Panc1 (cell line): ENCODE results near the gene YTHDF1. TPM values are rescaled to one million over a fixed set of nuclear protein-coding genes. Genes with fewer than 3 reads are reported as not detected.

Source experiments
- ATAC-seq: fragments of 200-7000 bp; cut with Tn5 transposase; 2 replicates; pipeline ENCODE4 v1.9.1; 2020; ENCODE audit warnings: mild to moderate bottlenecking, moderate library complexity
- BruUV-seq: library from RNA; stranded (reverse); fragments of 400-500 nt; replicated peaks from 2 replicates; lab custom pipeline; 2021; lab: Mats Ljungman, UMichigan
- CTCF ChIA-PET: fragments of 300-600 bp; sonication (Branson Sonifier 250); formaldehyde crosslinking; loops from one replicate; lab custom pipeline; 2022; ENCODE audit warnings: antibody characterized with exemption; lab: Charles Lee
- POLR2A ChIA-PET: fragments of 300-600 bp; sonication (Branson Sonifier 250); formaldehyde crosslinking; loops from one replicate; lab custom pipeline; 2022; ENCODE audit warnings: antibody characterized with exemption; lab: Charles Lee
- DNase-seq: peaks from one replicate; pipeline ENCODE4 v3.0.0-alpha.2; 2010; ENCODE audit warnings: low read depth, low spot score
- H3K27ac ChIP-seq: 2 replicates; pipeline ENCODE4 v1.5.1; 2011; ENCODE audit warnings: mild to moderate bottlenecking, low read length, inconsistent platforms
- H3K27me3 ChIP-seq: fragments of 200-500 bp; sonication (Bioruptor generic); 2 replicates; pipeline ENCODE4 v1.6.0; 2014; ENCODE audit warnings: low read length, inconsistent platforms; ENCODE audit not compliant: control insufficient read depth, insufficient read depth
- H3K36me3 ChIP-seq: fragments of 200-500 bp; sonication (Bioruptor generic); 2 replicates; pipeline ENCODE4 v1.5.1; 2014; ENCODE audit warnings: inconsistent platforms, mild to moderate bottlenecking, low read length, moderate library complexity; ENCODE audit not compliant: control insufficient read depth, insufficient read depth
- H3K4me1 ChIP-seq: 2 replicates; pipeline ENCODE4 v1.5.1; 2011; ENCODE audit warnings: inconsistent platforms, mild to moderate bottlenecking, low read length, moderate library complexity; ENCODE audit not compliant: control insufficient read depth, insufficient read depth
- H3K4me3 ChIP-seq, 2 experiments: 2 replicates each; pipeline ENCODE4 v1.5.1; 2011 to 2012; ENCODE audit warnings: low read depth in 2 of 2, low read length in 2 of 2, mild to moderate bottlenecking in 2 of 2, inconsistent platforms in 1 of 2, moderate library complexity in 1 of 2
- H3K9me3 ChIP-seq: fragments of 200-500 bp; sonication (Bioruptor generic); 2 replicates; pipeline ENCODE4 v1.5.1; 2014; ENCODE audit warnings: low read depth, mild to moderate bottlenecking, inconsistent platforms, low read length, moderate library complexity; ENCODE audit not compliant: control insufficient read depth, insufficient read depth
- CTCF ChIP-seq: fragments of 450-650 bp; IDR thresholded peaks from 2 replicates; pipeline ENCODE4 v1.5.1; 2017; ENCODE audit warnings: mild to moderate bottlenecking
- POLR2AphosphoS5 ChIP-seq: IDR thresholded peaks from 2 replicates; pipeline ENCODE4 v1.6.1; 2012; ENCODE audit warnings: mild to moderate bottlenecking, low read depth, low read length, moderate library complexity
- REST ChIP-seq, 2 experiments: IDR thresholded peaks; 2 replicates each; pipeline ENCODE4 v1.6.1; 2011 to 2012; ENCODE audit warnings: low read depth in 2 of 2, control low read depth in 1 of 2, low read length in 1 of 2, mild to moderate bottlenecking in 1 of 2, moderate library complexity in 1 of 2; ENCODE audit not compliant: insufficient read depth in 1 of 2
- SIN3A ChIP-seq: IDR thresholded peaks from 2 replicates; pipeline ENCODE4 v1.6.1; 2012; ENCODE audit warnings: low read depth, mild to moderate bottlenecking, low read length, moderate library complexity, borderline replicate concordance; ENCODE audit not compliant: insufficient read depth
- TCF7L2 ChIP-seq: IDR thresholded peaks from 2 replicates; pipeline ENCODE4 v1.6.1; 2011; ENCODE audit warnings: mild to moderate bottlenecking, low read depth, low read length, inconsistent platforms
- in situ Hi-C: cut with HindIII; loops from 2 replicates; pipeline ENCODE4 v1.10.0; 2016; ENCODE audit warnings: low sequenced_read_pairs, low pct_unique_long_range_greater_than_20kb
- intact Hi-C: fragments of 100-400 bp; cut with micrococcal nuclease; formaldehyde crosslinking; loops from one replicate; pipeline ENCODE4 v1.10.0; 2022; ENCODE audit not compliant: unreplicated experiment
- total RNA-seq: library from RNA; stranded (reverse); gene quantifications from one replicate; pipeline ENCODE4 v1.2.1, GENCODE V29; 2021; ENCODE audit not compliant: unreplicated experiment

Gene YTHDF1
- total RNA-seq, 1 experiment from 2014 or later: 43.0 TPM

GRCh38 chr20:63225082-63225454 is 9.1 kb upstream of the YTHDF1 start:
- ATAC-seq (peak; percentile 29), DNase-seq (no peak)
- H3K36me3 ChIP-seq: no peaks in the 10 kb centered on the region
- no peak overlapping the region; a peak in 1 of 4 replicates for H3K4me3 ChIP-seq
- CTCF ChIA-PET: interaction anchor here (2.6 to 4.1 kb wide), 4 partner anchors 9 to 66 kb away, joined by 8 to 52 read pairs (median 19); partner anchors contain the start of gene BIRC7
- BruUV-seq: no TSS peak
- peak overlapping the region; percentile 67 for H3K27ac ChIP-seq
- in situ Hi-C loops (no loop called here), intact Hi-C loops (no loop called here)
- H3K9me3 ChIP-seq: no peaks in the 10 kb centered on the region
- POLR2A ChIA-PET: no interaction called here
- peaks cover 26% of the 10 kb centered on the region for H3K4me1 ChIP-seq
- H3K27me3 ChIP-seq: no peaks in the 10 kb centered on the region
- no peak for TF ChIP-seq REST (IDR thresholded peaks at IDR 0.05; ENCODE audit: insufficient read depth in 1 of 2, low read depth in 2 of 2, low read length in 1 of 2)
- TF ChIP-seq POLR2AphosphoS5: no peak
- TF ChIP-seq SIN3A: no peak
- no peak for TF ChIP-seq CTCF
- TF ChIP-seq TCF7L2: no peak

- POLR2A ChIA-PET: interaction anchor here (1.1 kb wide), 1 partner anchor 10 kb away, joined by 3 read pairs; no protein-coding TSS in a partner anchor
- no TSS peak for BruUV-seq
- H3K27ac ChIP-seq: peak overlapping the region; percentile 67
- H3K27me3 ChIP-seq: no peaks in the 10 kb centered on the region
- no peaks in the 10 kb centered on the region for H3K36me3 ChIP-seq
- H3K4me1 ChIP-seq: peaks cover 24% of the 10 kb centered on the region
- intact Hi-C loops: loop anchor here (5.0 kb wide), 1 partner anchor 68 kb away; the partner anchor contains the start of gene COL20A1
- CTCF ChIA-PET: interaction anchor here (0.5 to 4.1 kb wide), 15 partner anchors 9 to 594 kb away, joined by 3 to 52 read pairs (median 8); partner anchors contain the start of gene BIRC7
- in situ Hi-C loops: loop anchor here (5.0 kb wide), 1 partner anchor 53 kb away; no protein-coding TSS in a partner anchor
- ATAC-seq (peak; percentile 72), DNase-seq (no peak)
- H3K9me3 ChIP-seq: no peaks in the 10 kb centered on the region
- no peak overlapping the region; a peak in 1 of 4 replicates for H3K4me3 ChIP-seq
- TF ChIP-seq CTCF (peak; percentile 38), SIN3A (no peak), POLR2AphosphoS5 (peak; percentile 37; the same call in 1 of the 2 replicates)
Observed at GRCh38 chr20:63224412-63225081, 8.6 kb upstream of the YTHDF1 start.
